Mucosa of stomach (tissue), 1 donor: ENCODE results near the gene TEX53.

Experiments
- H3K27me3 ChIP-seq: one replicate; pipeline ENCODE4 v1.7.0; 2013; ENCODE audit warnings: mild to moderate bottlenecking, low read length; ENCODE audit not compliant: control insufficient read depth, insufficient read depth
- H3K36me3 ChIP-seq: one replicate; pipeline ENCODE4 v1.7.0; 2013; ENCODE audit warnings: low read length; ENCODE audit not compliant: control insufficient read depth, insufficient read depth
- H3K4me1 ChIP-seq: one replicate; pipeline ENCODE4 v1.7.0; 2013; ENCODE audit warnings: mild to moderate bottlenecking, low read length; ENCODE audit not compliant: control insufficient read depth, insufficient read depth
- H3K4me3 ChIP-seq: one replicate; pipeline ENCODE4 v1.7.0; 2013; ENCODE audit warnings: low read length
- H3K9ac ChIP-seq: one replicate; pipeline ENCODE4 v1.7.0; 2013; ENCODE audit warnings: mild to moderate bottlenecking, low read length, moderate library complexity
- H3K9me3 ChIP-seq: one replicate; pipeline ENCODE4 v1.7.0; 2013; ENCODE audit warnings: mild to moderate bottlenecking, low read length, moderate library complexity; ENCODE audit not compliant: control insufficient read depth
- donor health status: Pancreatic carcinoma.

Gene TEX53

GRCh38 chr9:114689813-114690212 is 32.2 kb upstream of the TEX53 start:
- H3K9ac ChIP-seq = no peak overlapping the region
- H3K27me3 ChIP-seq = no peaks in the 10 kb centered on the region
- H3K9me3 ChIP-seq = no peaks in the 10 kb centered on the region
- no peak overlapping the region for H3K4me3 ChIP-seq
- no peaks in the 10 kb centered on the region for H3K36me3 ChIP-seq
- no peaks in the 10 kb centered on the region for H3K4me1 ChIP-seq

GRCh38 chr9:114688909-114689610 is 31.5 kb upstream of the TEX53 start:
- Histone ChIP-seq H3K9ac (no peak overlapping the region), H3K36me3 (no peaks in the 10 kb centered on the region), H3K9me3 (no peaks in the 10 kb centered on the region), H3K4me1 (no peaks in the 10 kb centered on the region), H3K4me3 (no peak overlapping the region), H3K27me3 (no peaks in the 10 kb centered on the region)

GRCh38 chr9:114688379-114688778 is 30.8 kb upstream of the TEX53 start:
- Histone ChIP-seq H3K4me3 (no peak overlapping the region), H3K9ac (no peak overlapping the region), H3K36me3 (no peaks in the 10 kb centered on the region), H3K9me3 (no peaks in the 10 kb centered on the region), H3K4me1 (no peaks in the 10 kb centered on the region), H3K27me3 (no peaks in the 10 kb centered on the region)

GRCh38 chr9:114687034-114687433 is 29.4 kb upstream of the TEX53 start:
- H3K9ac ChIP-seq = no peak overlapping the region
- H3K4me1 ChIP-seq = no peaks in the 10 kb centered on the region
- no peak overlapping the region for H3K4me3 ChIP-seq

GRCh38 chr9:114685951-114686350 is 28.3 kb upstream of the TEX53 start:
- Histone ChIP-seq H3K4me3 (no peak overlapping the region), H3K9me3 (no peaks in the 10 kb centered on the region), H3K9ac (no peak overlapping the region), H3K4me1 (no peaks in the 10 kb centered on the region), H3K27me3 (no peaks in the 10 kb centered on the region), H3K36me3 (no peaks in the 10 kb centered on the region)

More at GRCh38 chr9:114687034-114687433, 29.4 kb upstream of the TEX53 start:
- no peaks in the 10 kb centered on the region for H3K27me3 ChIP-seq
- no peaks in the 10 kb centered on the region for H3K36me3 ChIP-seq
- H3K9me3 ChIP-seq = no peaks in the 10 kb centered on the region

- H3K4me1 ChIP-seq = no peaks in the 10 kb centered on the region
- H3K27me3 ChIP-seq = no peaks in the 10 kb centered on the region
Measured at GRCh38 chr9:114684036-114684435, 26.4 kb upstream of the TEX53 start.

GRCh38 chr9:114682846-114683245 is 25.2 kb upstream of the TEX53 start:
- Histone ChIP-seq H3K4me3 (no peak overlapping the region), H3K9me3 (no peaks in the 10 kb centered on the region), H3K4me1 (no peaks in the 10 kb centered on the region), H3K27me3 (no peaks in the 10 kb centered on the region), H3K9ac (no peak overlapping the region), H3K36me3 (no peaks in the 10 kb centered on the region)

More at GRCh38 chr9:114684036-114684435, 26.4 kb upstream of the TEX53 start:
- Histone ChIP-seq H3K9ac (no peak overlapping the region), H3K36me3 (no peaks in the 10 kb centered on the region), H3K9me3 (no peaks in the 10 kb centered on the region), H3K4me3 (no peak overlapping the region)

- H3K9ac ChIP-seq = no peak within 1 kb of the TSS
- H3K4me1 ChIP-seq = no peaks in the 10 kb centered on the region
- H3K27me3 ChIP-seq = no peaks in the 10 kb centered on the region
- no peaks in the 10 kb centered on the region for H3K36me3 ChIP-seq
- no peak within 1 kb of the TSS for H3K4me3 ChIP-seq
- H3K9me3 ChIP-seq = no peaks in the 10 kb centered on the region
Measured at GRCh38 chr9:114681594-114682332, 24.2 kb upstream of the TEX53 start, which contains the start of gene TEX48. TSS of gene TEX48 (minus strand) at chr9:114682192. CDS start at chr9:114671723, 10,469 bp downstream.

GRCh38 chr9:114680259-114681001 is 22.8 kb upstream of the TEX53 start:
- Histone ChIP-seq H3K27me3 (no peaks in the 10 kb centered on the region), H3K4me1 (no peaks in the 10 kb centered on the region), H3K9me3 (no peaks in the 10 kb centered on the region), H3K9ac (no peak overlapping the region), H3K4me3 (no peak overlapping the region), H3K36me3 (no peaks in the 10 kb centered on the region)

- no peaks in the 10 kb centered on the region for H3K36me3 ChIP-seq
- no peak overlapping the region for H3K9ac ChIP-seq
- H3K4me1 ChIP-seq = no peaks in the 10 kb centered on the region
- H3K9me3 ChIP-seq = no peaks in the 10 kb centered on the region
- no peak overlapping the region for H3K4me3 ChIP-seq
- no peaks in the 10 kb centered on the region for H3K27me3 ChIP-seq
Measured at GRCh38 chr9:114678795-114679194, 21.2 kb upstream of the TEX53 start.

GRCh38 chr9:114678130-114678529 is 20.5 kb upstream of the TEX53 start:
- Histone ChIP-seq H3K4me3 (no peak overlapping the region), H3K36me3 (no peaks in the 10 kb centered on the region), H3K4me1 (no peaks in the 10 kb centered on the region), H3K27me3 (no peaks in the 10 kb centered on the region), H3K9me3 (no peaks in the 10 kb centered on the region), H3K9ac (no peak overlapping the region)

GRCh38 chr9:114677418-114677817 is 19.8 kb upstream of the TEX53 start:
- H3K4me3 ChIP-seq = no peak overlapping the region
- H3K9ac ChIP-seq = no peak overlapping the region
- H3K36me3 ChIP-seq = no peaks in the 10 kb centered on the region
- no peaks in the 10 kb centered on the region for H3K27me3 ChIP-seq
- no peaks in the 10 kb centered on the region for H3K9me3 ChIP-seq
- no peaks in the 10 kb centered on the region for H3K4me1 ChIP-seq
